Stomach (tissue), 9 donors: Measurements from ENCODE around the gene HAND2. TPM values are rescaled to one million over a fixed set of nuclear protein-coding genes. Genes with fewer than 3 reads are reported as not detected.

Experiments used
- DNase-seq, 2 donors: peaks; one replicate each; pipeline versions ENCODE4 v3.0.0 to v3.0.0-alpha.2; 2013 to 2019
- H3K27ac ChIP-seq, 5 donors: fragments of 200-600 bp in 4 of 5; sonication (generic) in 4 of 5; one replicate each; pipeline ENCODE4 v1.5.1; 2013 to 2019; ENCODE audit warnings: mild to moderate bottlenecking in 1 of 5, moderate library complexity in 1 of 5
- H3K27me3 ChIP-seq, 3 donors: fragments of 200-600 bp; sonication (generic); one replicate each; pipeline ENCODE4 v1.5.1; 2017 to 2019; ENCODE audit warnings: mixed run types in 1 of 3
- H3K36me3 ChIP-seq, 4 donors: fragments of 200-600 bp; sonication (generic); 1 replicate in 3 of 4; 2 replicates in 1 of 4; pipeline ENCODE4 v1.5.1; 2016 to 2019
- H3K4me1 ChIP-seq, 4 donors: fragments of 200-600 bp; sonication (generic); one replicate each; pipeline ENCODE4 v1.5.1; 2016 to 2019
- H3K4me3 ChIP-seq, 4 donors: fragments of 200-600 bp; sonication (generic) in 3 of 4; one replicate each; pipeline ENCODE4 v1.5.1; 2016 to 2019; ENCODE audit warnings: mild to moderate bottlenecking in 1 of 4
- H3K9me3 ChIP-seq, 4 donors: fragments of 200-600 bp; sonication (generic); one replicate each; pipeline ENCODE4 v1.5.1; 2016 to 2019
- EP300 ChIP-seq: sonication (generic); formaldehyde crosslinking; IDR thresholded peaks from one replicate; pipeline ENCODE4 v1.6.1; 2017; ENCODE audit warnings: antibody characterized with exemption
- POLR2A ChIP-seq, 4 donors: fragments of 450-650 bp; IDR thresholded peaks; one replicate each; pipeline ENCODE4 v1.6.1; 2016; ENCODE audit warnings: antibody characterized with exemption in 4 of 4, control low read depth in 2 of 4, mild to moderate bottlenecking in 1 of 4, moderate library complexity in 1 of 4
- POLR2AphosphoS5 ChIP-seq, 3 donors: sonication (generic); formaldehyde crosslinking; IDR thresholded peaks; one replicate each; pipeline ENCODE4 v1.6.1; 2016; ENCODE audit warnings: antibody characterized with exemption in 3 of 3
- WGBS, 5 donors: extraction: QIAGEN DNeasy Blood & Tissue Kit in 3 of 5; methylation state at CpG; one replicate each; pipeline versions ENCODE4 v1.1.5 to v1.1.7; 2013 to 2018; 5-methylcytosine and 5-hydroxymethylcytosine counted together
- intact Hi-C: fragments of 100-400 bp; cut with DNase I; formaldehyde crosslinking; loops from one replicate; pipeline ENCODE4 v1.15.1; 2023; ENCODE audit warnings: low total_unique reads
- polyA plus RNA-seq, 3 donors: library from polyadenylated mRNA; stranded (reverse); fragments of 200-250 nt; gene quantifications; one replicate each; pipeline ENCODE4 v1.2.3, GENCODE V29; 2013
- total RNA-seq, 5 donors: library from RNA; depleted of rRNA; stranded (reverse); fragments of >200 nt; gene quantifications; one replicate each; pipeline versions ENCODE4 v1.1.0 to v1.2.3, GENCODE V29; 2014 to 2016
- TF ChIP-seq, protein P1 (sequence below), 7 experiments: fragments of 450-650 bp in 4 of 7; fragments of 200-600 bp in 3 of 7; sonication (generic) in 3 of 7; IDR thresholded peaks; one replicate each; pipeline ENCODE4 v1.5.1; 2016 to 2019; ENCODE audit warnings: antibody characterized with exemption in 7 of 7, control low read depth in 2 of 7, mild to moderate bottlenecking in 1 of 7
- donor health status: healthy with polysubstance abuse.
- donor health status: Bipolar disorder and iron deficiency.
- donor health status: healthy.

Gene HAND2
- total and polyA plus RNA-seq, 8 donors, result 1.9 to 234 (median 19.6) TPM

DNA sequence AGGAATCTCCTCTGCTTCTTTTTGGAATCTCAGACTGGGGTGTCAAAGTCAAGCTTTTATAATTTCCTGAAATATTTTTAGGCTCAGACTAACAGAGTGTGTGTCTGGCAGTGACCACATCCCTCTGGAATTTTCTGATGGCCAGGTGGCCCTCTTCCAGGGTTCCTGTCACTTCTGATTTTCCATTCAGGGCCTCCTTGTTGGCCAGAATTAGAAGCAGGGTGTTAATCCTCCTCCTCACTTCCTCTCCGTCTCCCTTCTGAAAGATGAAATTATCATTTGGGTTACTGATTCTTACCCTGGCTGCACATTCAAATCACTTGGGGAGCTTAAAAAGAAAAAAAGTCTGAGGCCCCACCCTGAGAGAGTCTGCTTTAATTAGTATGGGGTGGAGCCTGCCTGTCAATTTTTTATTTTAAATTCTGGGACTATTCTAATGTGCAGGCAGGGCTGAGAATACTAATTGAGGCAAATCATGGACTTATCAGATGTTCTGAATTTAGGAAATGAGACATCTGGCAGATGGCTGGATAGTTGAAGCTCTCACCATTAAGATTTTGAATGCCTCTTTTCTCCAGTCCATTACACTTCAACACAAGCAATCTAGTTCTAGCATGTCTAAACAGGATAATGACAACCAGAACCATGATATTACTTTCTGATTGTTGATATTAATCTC is 43.2 kb downstream of the HAND2 start:
- Histone ChIP-seq H3K27me3 (no peaks in the 10 kb centered on the region), H3K27ac (peak overlapping the region in 1 of 5 donors; percentile 1), H3K9me3 (no peaks in the 10 kb centered on the region), H3K4me3 (no peak overlapping the region), H3K4me1 (peaks cover 0 to 40% (median 29%) of the 10 kb centered on the region in 4 donors), H3K36me3 (no peaks in the 10 kb centered on the region)
- 62 to 90% (median 71%) methylated on average over 1 of the region's 1 CpG for WGBS, 5 donors
- DNase-seq, result no peak
- TF ChIP-seq POLR2AphosphoS5 (IDR thresholded peaks at IDR 0.05) (no peak), POLR2A (IDR thresholded peaks at IDR 0.05) (no peak), EP300 (no peak)
- TF ChIP-seq, protein P1, sequence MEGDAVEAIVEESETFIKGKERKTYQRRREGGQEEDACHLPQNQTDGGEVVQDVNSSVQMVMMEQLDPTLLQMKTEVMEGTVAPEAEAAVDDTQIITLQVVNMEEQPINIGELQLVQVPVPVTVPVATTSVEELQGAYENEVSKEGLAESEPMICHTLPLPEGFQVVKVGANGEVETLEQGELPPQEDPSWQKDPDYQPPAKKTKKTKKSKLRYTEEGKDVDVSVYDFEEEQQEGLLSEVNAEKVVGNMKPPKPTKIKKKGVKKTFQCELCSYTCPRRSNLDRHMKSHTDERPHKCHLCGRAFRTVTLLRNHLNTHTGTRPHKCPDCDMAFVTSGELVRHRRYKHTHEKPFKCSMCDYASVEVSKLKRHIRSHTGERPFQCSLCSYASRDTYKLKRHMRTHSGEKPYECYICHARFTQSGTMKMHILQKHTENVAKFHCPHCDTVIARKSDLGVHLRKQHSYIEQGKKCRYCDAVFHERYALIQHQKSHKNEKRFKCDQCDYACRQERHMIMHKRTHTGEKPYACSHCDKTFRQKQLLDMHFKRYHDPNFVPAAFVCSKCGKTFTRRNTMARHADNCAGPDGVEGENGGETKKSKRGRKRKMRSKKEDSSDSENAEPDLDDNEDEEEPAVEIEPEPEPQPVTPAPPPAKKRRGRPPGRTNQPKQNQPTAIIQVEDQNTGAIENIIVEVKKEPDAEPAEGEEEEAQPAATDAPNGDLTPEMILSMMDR (IDR thresholded peaks at IDR 0.05), result no peak
- intact Hi-C loops, result no loop called here

DNA sequence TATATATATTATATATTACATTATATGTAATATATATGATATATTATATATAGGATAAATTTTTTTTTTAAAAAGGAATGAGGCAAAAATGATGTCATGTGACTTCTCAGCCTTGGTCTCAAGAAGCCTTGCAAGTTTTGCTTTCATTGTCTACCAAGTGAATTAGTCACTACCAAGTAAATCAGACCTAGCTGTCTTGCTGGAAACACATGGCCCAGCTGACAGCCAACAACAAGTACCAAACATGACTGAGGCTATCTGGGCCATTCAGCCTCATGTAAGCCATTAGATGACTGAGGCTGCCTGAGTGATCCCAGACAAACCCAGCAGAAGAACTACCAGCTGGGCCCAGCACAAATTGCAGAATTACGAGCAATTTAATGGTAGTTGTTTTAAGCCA is 44.9 kb downstream of the HAND2 start:
- H3K27me3 ChIP-seq, result no peaks in the 10 kb centered on the region
- intact Hi-C loops, result no loop called here
- no peaks in the 10 kb centered on the region for H3K9me3 ChIP-seq
- 89 to 92% (median 89%) methylated on average over 1 of the region's 1 CpG for whole genome bisulfite sequencing, 5 donors
- H3K4me3 ChIP-seq, result no peak overlapping the region
- H3K4me1 ChIP-seq, result peaks cover 0 to 25% (median 17%) of the 10 kb centered on the region in 4 donors
- DNase-seq, result no peak
- H3K36me3 ChIP-seq, result no peaks in the 10 kb centered on the region
- no peak for TF ChIP-seq POLR2A (IDR thresholded peaks at IDR 0.05)
- peak in 1 of 3 donors; percentile 70 for TF ChIP-seq POLR2AphosphoS5 (IDR thresholded peaks at IDR 0.05)
- TF ChIP-seq EP300, result no peak
- TF ChIP-seq, protein P1 (IDR thresholded peaks at IDR 0.05), result no peak
- no peak overlapping the region for H3K27ac ChIP-seq

DNA sequence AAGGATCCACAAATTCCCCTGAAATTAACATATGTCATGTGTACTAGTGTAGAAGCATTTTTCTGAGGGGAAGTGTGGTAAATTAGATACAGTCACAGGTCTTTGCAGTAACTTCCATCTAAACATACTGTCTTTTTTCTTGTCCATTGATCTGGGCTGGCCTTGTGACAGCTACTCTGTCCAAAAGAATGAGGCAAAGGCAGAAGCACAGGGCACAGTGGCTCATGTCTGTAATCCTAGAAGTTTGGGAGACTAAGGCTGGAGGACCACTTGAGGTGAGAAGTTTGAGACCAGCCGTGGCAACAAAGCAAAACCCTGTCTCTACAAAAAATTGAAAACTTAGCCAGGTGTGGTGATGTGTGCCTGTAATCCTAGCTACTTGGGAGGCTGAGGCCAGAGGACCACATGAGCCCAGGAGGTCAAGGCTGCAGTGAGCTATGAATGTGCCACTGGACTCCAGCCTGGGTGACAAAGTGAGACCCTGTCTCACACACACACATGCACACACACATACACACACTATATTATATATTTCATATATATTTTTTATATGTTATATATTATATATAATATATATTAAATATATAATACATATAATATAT is 47.6 kb downstream of the HAND2 start:
- Histone ChIP-seq H3K4me3 (no peak overlapping the region), H3K9me3 (no peaks in the 10 kb centered on the region), H3K4me1 (peaks cover 0 to 22% (median 4%) of the 10 kb centered on the region in 4 donors), H3K27me3 (no peaks in the 10 kb centered on the region), H3K27ac (no peak overlapping the region), H3K36me3 (no peaks in the 10 kb centered on the region)
- no peak for DNase-seq
- 88 to 100% (median 100%) methylated on average over 1 of the region's 1 CpG for WGBS, 5 donors
- intact Hi-C loops, result no loop called here
- TF ChIP-seq POLR2AphosphoS5 (IDR thresholded peaks at IDR 0.05) (no peak), POLR2A (IDR thresholded peaks at IDR 0.05) (no peak), EP300 (no peak)
- TF ChIP-seq, protein P1 (IDR thresholded peaks at IDR 0.05), result no peak

DNA sequence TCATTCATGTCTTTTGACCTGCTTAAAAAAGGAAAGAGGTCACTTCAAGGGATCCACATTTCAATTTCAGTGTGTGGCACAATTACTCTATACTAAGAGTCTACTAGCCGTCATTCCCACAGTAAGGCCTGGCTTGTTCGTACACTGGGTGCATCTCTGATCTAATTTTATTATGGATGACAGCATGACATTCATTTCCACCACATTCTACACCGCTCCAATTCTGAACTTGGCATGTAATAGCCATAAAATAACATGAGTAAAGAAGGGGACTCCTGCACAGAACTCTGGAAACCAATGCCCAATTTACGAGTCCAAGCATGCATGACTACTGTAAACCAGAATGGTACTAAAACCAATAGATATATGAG is 51.1 kb downstream of the HAND2 start:
- no peaks in the 10 kb centered on the region for H3K27me3 ChIP-seq
- no peak overlapping the region for H3K4me3 ChIP-seq
- WGBS, 5 donors, result 86 to 94% (median 90%) methylated on average over 4 of the region's 4 CpGs
- no peaks in the 10 kb centered on the region for H3K36me3 ChIP-seq
- intact Hi-C loops, result no loop called here
- peak overlapping the region in 2 of 5 donors; percentile 20 to 34 for H3K27ac ChIP-seq
- H3K9me3 ChIP-seq, result no peaks in the 10 kb centered on the region
- peaks cover 0 to 11% (median 0%) of the 10 kb centered on the region in 4 donors for H3K4me1 ChIP-seq
- TF ChIP-seq POLR2AphosphoS5 (IDR thresholded peaks at IDR 0.05), result no peak
- no peak for TF ChIP-seq EP300
- TF ChIP-seq POLR2A (IDR thresholded peaks at IDR 0.05), result no peak
- TF ChIP-seq, protein P1 (IDR thresholded peaks at IDR 0.05), result no peak
- no peak for DNase-seq
